ENCODE results near the gene LRRC8D. TPM values are rescaled to one million over a fixed set of nuclear protein-coding genes. Genes with fewer than 3 reads are reported as not detected.
A peak's percentile ranks its signal among the peaks of the same experiment; 100 is the strongest.

Gene LRRC8D
- polyA plus RNA-seq, 2 of the 4 experiments (the other 2 are of a cell fraction): 41.8 to 76.7 TPM

- TF ChIP-seq EHMT2 (IDR thresholded peaks at IDR 0.05; ENCODE audit: low read depth) (no peak), ATOH8 (CRISPR knock-in tag; IDR thresholded peaks at IDR 0.05; ENCODE audit: low read depth) (no peak), HOXB13 (CRISPR knock-in tag; IDR thresholded peaks at IDR 0.05; ENCODE audit: low read depth) (no peak), CEBPB (IDR thresholded peaks at IDR 0.05) (no peak)
Measured at GRCh38 chr1:89841507-89841906, 20.7 kb downstream of the LRRC8D start (continued).

- DNase-seq (ENCODE audit: low read depth in 1 of 2, low spot score in 1 of 2): no peak
- CTCF ChIA-PET: interaction anchor here (0.6 to 5.1 kb wide), 24 partner anchors 8 to 148 kb away, joined by 3 to 35 read pairs (median 5); partner anchors contain the start of gene LRRC8D
- no peak for FAIRE-seq
- Histone ChIP-seq H3K4me2 (peak overlapping the region; percentile 80), H3K4me1 (peaks cover 67% of the 10 kb centered on the region), H3K27ac (peak overlapping the region; percentile 97), H3K4me3 (peak overlapping the region; percentile 81), H3K9me3 (no peaks in the 10 kb centered on the region)
- POLR2A ChIA-PET: interaction anchor here (1.7 kb wide), 1 partner anchor 21 kb away, joined by 5 read pairs; the partner anchor contains the start of gene LRRC8D
- WGBS (ENCODE audit: missing lambda C conversion rate): 35% methylated on average over 8 of the region's 9 CpGs
- peak; percentile 65 to 73 for ATAC-seq
- TF ChIP-seq, protein P1, sequence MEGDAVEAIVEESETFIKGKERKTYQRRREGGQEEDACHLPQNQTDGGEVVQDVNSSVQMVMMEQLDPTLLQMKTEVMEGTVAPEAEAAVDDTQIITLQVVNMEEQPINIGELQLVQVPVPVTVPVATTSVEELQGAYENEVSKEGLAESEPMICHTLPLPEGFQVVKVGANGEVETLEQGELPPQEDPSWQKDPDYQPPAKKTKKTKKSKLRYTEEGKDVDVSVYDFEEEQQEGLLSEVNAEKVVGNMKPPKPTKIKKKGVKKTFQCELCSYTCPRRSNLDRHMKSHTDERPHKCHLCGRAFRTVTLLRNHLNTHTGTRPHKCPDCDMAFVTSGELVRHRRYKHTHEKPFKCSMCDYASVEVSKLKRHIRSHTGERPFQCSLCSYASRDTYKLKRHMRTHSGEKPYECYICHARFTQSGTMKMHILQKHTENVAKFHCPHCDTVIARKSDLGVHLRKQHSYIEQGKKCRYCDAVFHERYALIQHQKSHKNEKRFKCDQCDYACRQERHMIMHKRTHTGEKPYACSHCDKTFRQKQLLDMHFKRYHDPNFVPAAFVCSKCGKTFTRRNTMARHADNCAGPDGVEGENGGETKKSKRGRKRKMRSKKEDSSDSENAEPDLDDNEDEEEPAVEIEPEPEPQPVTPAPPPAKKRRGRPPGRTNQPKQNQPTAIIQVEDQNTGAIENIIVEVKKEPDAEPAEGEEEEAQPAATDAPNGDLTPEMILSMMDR (IDR thresholded peaks at IDR 0.05): no peak
- TF ChIP-seq HOXA7 (CRISPR knock-in tag; IDR thresholded peaks at IDR 0.05) (no peak), ZSCAN20 (CRISPR knock-in tag; IDR thresholded peaks at IDR 0.05) (no peak), MAFK (IDR thresholded peaks at IDR 0.05; ENCODE audit: partially characterized antibody) (no peak), SREBF2 (IDR thresholded peaks at IDR 0.05) (no peak), BHLHE40 (IDR thresholded peaks at IDR 0.05; ENCODE audit: low read depth, low read length) (no peak), ZC3H11A (IDR thresholded peaks at IDR 0.05) (no peak), CEBPB (IDR thresholded peaks at IDR 0.05) (no peak), RNF2 (IDR thresholded peaks at IDR 0.05; ENCODE audit: borderline replicate concordance, low read depth) (no peak), HOXB13 (CRISPR knock-in tag; IDR thresholded peaks at IDR 0.05; ENCODE audit: low read depth) (no peak), RAD21 (conservative IDR thresholded peaks at IDR 0.05 in 1 of 2, IDR thresholded peaks at IDR 0.05 in 1 of 2) (no peak), MAZ (IDR thresholded peaks at IDR 0.05; ENCODE audit: borderline replicate concordance, low read depth, low read length) (no peak)
- TF ChIP-seq, protein P2, sequence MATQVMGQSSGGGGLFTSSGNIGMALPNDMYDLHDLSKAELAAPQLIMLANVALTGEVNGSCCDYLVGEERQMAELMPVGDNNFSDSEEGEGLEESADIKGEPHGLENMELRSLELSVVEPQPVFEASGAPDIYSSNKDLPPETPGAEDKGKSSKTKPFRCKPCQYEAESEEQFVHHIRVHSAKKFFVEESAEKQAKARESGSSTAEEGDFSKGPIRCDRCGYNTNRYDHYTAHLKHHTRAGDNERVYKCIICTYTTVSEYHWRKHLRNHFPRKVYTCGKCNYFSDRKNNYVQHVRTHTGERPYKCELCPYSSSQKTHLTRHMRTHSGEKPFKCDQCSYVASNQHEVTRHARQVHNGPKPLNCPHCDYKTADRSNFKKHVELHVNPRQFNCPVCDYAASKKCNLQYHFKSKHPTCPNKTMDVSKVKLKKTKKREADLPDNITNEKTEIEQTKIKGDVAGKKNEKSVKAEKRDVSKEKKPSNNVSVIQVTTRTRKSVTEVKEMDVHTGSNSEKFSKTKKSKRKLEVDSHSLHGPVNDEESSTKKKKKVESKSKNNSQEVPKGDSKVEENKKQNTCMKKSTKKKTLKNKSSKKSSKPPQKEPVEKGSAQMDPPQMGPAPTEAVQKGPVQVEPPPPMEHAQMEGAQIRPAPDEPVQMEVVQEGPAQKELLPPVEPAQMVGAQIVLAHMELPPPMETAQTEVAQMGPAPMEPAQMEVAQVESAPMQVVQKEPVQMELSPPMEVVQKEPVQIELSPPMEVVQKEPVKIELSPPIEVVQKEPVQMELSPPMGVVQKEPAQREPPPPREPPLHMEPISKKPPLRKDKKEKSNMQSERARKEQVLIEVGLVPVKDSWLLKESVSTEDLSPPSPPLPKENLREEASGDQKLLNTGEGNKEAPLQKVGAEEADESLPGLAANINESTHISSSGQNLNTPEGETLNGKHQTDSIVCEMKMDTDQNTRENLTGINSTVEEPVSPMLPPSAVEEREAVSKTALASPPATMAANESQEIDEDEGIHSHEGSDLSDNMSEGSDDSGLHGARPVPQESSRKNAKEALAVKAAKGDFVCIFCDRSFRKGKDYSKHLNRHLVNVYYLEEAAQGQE (IDR thresholded peaks at IDR 0.05): no peak
Measured at GRCh38 chr1:89842567-89843272, 21.9 kb downstream of the LRRC8D start.
